Coronary artery (tissue), 2 donors: ENCODE results near the gene TP73.

Source experiments
- DNase-seq: peaks from one replicate; pipeline ENCODE4 v3.0.0-alpha.2; 2017; ENCODE audit warnings: low spot score
- H3K27ac ChIP-seq, 2 donors: fragments of 200-600 bp; sonication (generic); one replicate each; pipeline ENCODE4 v1.5.1; 2016 to 2019
- H3K4me3 ChIP-seq: fragments of 200-600 bp; sonication (generic); 2 replicates; pipeline ENCODE4 v1.5.1; 2016; ENCODE audit warnings: mild to moderate bottlenecking, moderate library complexity
- CTCF ChIP-seq: fragments of 200-600 bp; sonication (generic); IDR thresholded peaks from one replicate; pipeline ENCODE4 v1.5.1; 2019; ENCODE audit warnings: antibody characterized with exemption

The TP73 gene

GRCh38 chr1:3706651-3707297, 54.5 kb downstream of the TP73 start:
- DNase-seq: no peak
- TF ChIP-seq CTCF: no peak
- H3K4me3 ChIP-seq: no peak overlapping the region
- H3K27ac ChIP-seq: no peak overlapping the region

- DNase-seq: no peak
- Histone ChIP-seq H3K27ac (no peak overlapping the region), H3K4me3 (no peak overlapping the region)
- TF ChIP-seq CTCF: no peak
These were observed 55.1 kb downstream of the TP73 start for GRCh38 chr1:3707298-3707938.

- no peak overlapping the region for H3K4me3 ChIP-seq
- TF ChIP-seq CTCF: no peak
- DNase-seq: no peak
These were observed 55.6 kb downstream of the TP73 start for GRCh38 chr1:3707939-3708328.

GRCh38 chr1:3708791-3709190, 56.5 kb downstream of the TP73 start:
- TF ChIP-seq CTCF: no peak
- Histone ChIP-seq H3K4me3 (no peak overlapping the region), H3K27ac (no peak overlapping the region)
- DNase-seq: no peak

More at GRCh38 chr1:3707939-3708328, 55.6 kb downstream of the TP73 start:
- no peak overlapping the region for H3K27ac ChIP-seq

GRCh38 chr1:3710251-3710650, 57.9 kb downstream of the TP73 start:
- no peak overlapping the region for H3K27ac ChIP-seq
- no peak for TF ChIP-seq CTCF
- H3K4me3 ChIP-seq: no peak overlapping the region
- DNase-seq: no peak

- H3K27ac ChIP-seq: no peak overlapping the region
- DNase-seq: no peak
- no peak for TF ChIP-seq CTCF
- no peak overlapping the region for H3K4me3 ChIP-seq
These were observed 59.1 kb downstream of the TP73 start for GRCh38 chr1:3711381-3711779.

GRCh38 chr1:3711780-3712451, 59.6 kb downstream of the TP73 start:
- no peak for DNase-seq
- Histone ChIP-seq H3K4me3 (no peak overlapping the region), H3K27ac (no peak overlapping the region)
- TF ChIP-seq CTCF: no peak
